Cardiac fibroblast (primary cell): ENCODE data around the gene HMCN2.

ENCODE experiments used
- DNase-seq, 2 donors: peaks; one replicate each; pipeline versions ENCODE4 v3.0.0 to v3.0.0-alpha.2; 2010; ENCODE audit warnings: low read depth in 2 of 2
- H3K4me3 ChIP-seq, 2 donors: replicated peaks in 1 of 2; 1 replicate in 1 of 2; 2 replicates in 1 of 2; pipeline ENCODE4 v1.5.1; 2011; ENCODE audit warnings: low read depth in 2 of 2, low read length in 2 of 2, mild to moderate bottlenecking in 2 of 2, moderate library complexity in 1 of 2
- TF ChIP-seq, protein P1 (sequence below): IDR thresholded peaks from one replicate; pipeline ENCODE4 v1.5.1; 2011; ENCODE audit warnings: low read depth, mild to moderate bottlenecking, low read length, inconsistent platforms

Gene HMCN2

DNA sequence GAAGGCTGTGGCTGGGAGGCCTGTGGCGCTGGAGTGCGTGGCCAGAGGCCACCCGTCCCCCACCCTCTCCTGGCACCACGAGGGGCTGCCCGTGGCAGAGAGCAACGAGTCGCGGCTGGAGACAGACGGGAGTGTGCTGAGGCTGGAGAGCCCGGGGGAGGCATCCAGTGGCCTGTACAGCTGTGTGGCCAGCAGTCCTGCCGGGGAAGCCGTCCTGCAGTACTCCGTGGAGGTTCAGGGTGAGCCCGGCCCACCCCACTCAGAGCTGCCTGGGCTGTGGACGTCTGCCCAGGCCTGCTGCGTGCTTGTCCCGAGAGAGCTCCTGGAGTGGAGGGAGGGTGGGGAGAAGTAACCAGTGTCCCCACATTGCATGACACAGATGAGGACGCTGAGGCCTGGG, 89.2 kb downstream of the HMCN2 start:
- H3K4me3 ChIP-seq: no peak overlapping the region
- TF ChIP-seq, protein P1, sequence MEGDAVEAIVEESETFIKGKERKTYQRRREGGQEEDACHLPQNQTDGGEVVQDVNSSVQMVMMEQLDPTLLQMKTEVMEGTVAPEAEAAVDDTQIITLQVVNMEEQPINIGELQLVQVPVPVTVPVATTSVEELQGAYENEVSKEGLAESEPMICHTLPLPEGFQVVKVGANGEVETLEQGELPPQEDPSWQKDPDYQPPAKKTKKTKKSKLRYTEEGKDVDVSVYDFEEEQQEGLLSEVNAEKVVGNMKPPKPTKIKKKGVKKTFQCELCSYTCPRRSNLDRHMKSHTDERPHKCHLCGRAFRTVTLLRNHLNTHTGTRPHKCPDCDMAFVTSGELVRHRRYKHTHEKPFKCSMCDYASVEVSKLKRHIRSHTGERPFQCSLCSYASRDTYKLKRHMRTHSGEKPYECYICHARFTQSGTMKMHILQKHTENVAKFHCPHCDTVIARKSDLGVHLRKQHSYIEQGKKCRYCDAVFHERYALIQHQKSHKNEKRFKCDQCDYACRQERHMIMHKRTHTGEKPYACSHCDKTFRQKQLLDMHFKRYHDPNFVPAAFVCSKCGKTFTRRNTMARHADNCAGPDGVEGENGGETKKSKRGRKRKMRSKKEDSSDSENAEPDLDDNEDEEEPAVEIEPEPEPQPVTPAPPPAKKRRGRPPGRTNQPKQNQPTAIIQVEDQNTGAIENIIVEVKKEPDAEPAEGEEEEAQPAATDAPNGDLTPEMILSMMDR: no peak
- no peak for DNase-seq

DNA sequence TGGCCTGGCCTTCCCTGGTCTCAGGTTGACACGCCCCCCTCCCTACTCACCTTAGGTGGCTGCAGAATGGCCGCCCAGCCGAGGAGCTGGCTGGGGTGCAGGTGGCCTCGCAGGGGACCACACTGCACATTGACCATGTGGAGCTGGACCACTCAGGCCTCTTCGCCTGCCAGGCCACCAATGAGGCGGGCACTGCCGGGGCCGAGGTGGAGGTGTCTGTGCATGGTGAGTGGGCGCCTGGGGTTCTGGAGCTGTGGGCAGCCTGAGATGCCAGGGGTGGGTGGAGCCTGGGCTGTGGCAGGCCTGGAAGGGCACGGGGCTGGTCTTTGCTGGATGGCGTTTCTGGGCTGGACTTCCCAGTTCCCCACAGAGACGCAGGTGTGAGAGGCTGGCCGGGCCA, 90.5 kb downstream of the HMCN2 start:
- TF ChIP-seq, protein P1: no peak
- no peak for DNase-seq
- H3K4me3 ChIP-seq: no peak overlapping the region

DNA sequence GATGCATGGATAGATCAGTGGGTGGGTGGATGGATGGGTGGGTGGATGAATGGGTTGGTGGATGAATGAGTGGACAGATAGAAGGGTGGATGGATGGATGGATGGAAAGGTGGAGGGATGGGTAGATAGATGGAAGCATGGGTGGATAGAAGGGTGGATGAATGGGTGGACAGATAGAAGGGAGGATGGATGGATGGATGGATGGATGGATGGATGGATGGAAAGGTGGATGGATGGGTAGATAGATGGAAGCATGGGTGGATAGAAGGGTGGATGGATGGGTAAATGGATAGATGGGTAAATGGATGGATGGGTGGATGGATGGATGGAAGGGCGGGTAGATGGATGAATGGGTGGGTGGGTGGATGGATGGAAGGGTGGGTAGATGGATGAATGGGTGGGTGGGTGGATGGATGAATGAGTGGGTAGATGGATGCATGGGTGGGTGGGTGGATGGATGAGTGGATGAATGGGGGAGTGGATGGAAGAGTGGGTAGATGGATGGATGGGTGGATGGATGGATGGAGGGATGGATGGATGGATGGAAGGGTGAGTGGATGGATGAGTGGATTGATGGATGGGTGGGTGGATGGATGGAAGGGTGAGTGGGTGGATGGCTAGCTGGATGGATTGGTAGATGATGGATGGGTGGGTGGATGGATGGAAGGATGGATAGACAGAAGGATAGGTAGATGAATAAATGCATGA, 91.5 kb downstream of the HMCN2 start:
- TF ChIP-seq, protein P1: no peak
- H3K4me3 ChIP-seq: no peak overlapping the region
- DNase-seq: no peak

DNA sequence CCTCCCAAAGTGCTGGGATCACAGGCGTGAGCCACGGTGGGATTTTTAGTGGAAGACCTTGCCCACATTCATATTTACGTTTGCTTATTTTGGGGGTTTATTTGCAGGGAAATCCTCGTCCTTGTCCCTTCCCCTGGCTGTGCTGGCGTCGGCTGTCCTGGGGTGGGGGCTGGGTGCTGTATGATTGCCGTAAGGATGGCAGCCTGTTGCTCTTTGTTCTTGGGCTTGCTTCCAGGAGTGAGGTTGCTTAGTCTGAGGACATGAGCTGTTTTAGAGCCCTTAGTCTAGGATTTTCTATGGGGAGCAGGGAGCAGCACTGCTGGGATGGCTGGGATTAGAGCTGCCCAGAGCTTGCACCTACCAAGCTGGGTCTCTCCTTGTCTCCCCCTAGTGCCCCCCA, 93.4 kb downstream of the HMCN2 start:
- TF ChIP-seq, protein P1: no peak
- no peak for DNase-seq
- H3K4me3 ChIP-seq: no peak overlapping the region

DNA sequence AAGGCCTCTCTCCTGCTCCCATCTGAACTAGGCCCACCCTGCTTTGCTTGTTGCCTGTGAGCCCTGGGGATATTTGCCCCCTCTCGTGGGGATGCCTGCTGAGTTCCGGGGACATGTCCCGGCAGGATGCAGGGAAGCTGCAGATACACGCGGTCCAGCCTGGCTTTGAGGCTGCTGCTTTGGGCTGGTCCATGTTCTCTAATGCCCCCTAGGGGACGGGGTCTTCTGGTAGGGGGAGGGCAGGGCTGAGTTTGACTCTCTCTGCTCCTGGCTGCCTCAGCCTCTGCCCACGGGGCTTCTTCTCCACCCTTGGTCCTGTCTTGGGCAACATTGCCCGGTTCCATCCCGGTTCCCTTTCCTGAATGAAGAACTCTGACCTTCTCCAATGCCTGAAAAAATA, 94.3 kb downstream of the HMCN2 start:
- no peak for DNase-seq
- H3K4me3 ChIP-seq: no peak overlapping the region
- TF ChIP-seq, protein P1: no peak

DNA sequence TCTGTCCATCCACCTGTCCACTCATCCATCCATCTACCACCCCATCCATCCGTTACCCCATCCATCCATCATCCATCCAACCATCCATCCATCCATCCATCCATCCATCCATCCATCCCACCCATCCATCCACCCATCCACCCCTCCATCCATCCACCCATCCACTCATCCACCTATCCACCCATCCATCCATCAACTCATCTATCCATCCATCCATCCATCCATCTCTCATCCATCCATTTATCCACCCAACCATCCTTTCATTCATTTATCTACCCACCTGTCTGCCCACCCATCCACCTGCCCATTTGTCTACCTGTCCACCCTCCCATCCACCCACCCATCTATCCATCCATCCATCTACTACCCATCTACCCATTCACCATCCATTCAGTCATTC, 95.1 kb downstream of the HMCN2 start:
- no peak for DNase-seq
- H3K4me3 ChIP-seq: no peak overlapping the region
- TF ChIP-seq, protein P1: no peak

DNA sequence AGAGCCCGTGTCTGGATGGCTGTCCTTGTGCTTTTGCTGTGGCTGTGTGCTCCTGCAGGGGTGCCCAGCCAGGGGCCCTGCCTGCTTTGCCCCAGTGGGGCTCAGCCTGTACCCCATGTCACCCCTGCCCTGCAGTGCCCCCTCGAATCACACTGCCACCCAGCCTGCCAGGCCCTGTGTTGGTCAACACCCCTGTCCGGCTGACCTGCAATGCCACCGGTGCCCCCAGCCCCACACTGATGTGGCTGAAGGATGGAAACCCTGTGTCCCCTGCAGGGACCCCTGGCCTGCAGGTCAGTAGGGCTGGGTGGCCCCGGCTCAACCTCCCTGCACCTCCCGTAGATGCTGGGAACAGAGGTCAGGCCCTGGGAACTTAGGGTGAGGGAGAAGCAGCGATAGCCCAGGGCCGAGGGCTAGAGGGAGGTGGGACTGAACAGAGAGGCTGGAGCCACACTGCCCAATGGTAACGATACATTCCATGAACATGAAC, 96.4 kb downstream of the HMCN2 start:
- no peak overlapping the region for H3K4me3 ChIP-seq
- TF ChIP-seq, protein P1: no peak
- DNase-seq: no peak
